NCI-H526 (cell line): Measurements from ENCODE around the gene PSMD14.

Experiments
- DNase-seq, 2 experiments: peaks; one replicate each; lab custom pipeline; 2025; lab: John Stamatoyannopoulos, UW

PSMD14 gene

DNA sequence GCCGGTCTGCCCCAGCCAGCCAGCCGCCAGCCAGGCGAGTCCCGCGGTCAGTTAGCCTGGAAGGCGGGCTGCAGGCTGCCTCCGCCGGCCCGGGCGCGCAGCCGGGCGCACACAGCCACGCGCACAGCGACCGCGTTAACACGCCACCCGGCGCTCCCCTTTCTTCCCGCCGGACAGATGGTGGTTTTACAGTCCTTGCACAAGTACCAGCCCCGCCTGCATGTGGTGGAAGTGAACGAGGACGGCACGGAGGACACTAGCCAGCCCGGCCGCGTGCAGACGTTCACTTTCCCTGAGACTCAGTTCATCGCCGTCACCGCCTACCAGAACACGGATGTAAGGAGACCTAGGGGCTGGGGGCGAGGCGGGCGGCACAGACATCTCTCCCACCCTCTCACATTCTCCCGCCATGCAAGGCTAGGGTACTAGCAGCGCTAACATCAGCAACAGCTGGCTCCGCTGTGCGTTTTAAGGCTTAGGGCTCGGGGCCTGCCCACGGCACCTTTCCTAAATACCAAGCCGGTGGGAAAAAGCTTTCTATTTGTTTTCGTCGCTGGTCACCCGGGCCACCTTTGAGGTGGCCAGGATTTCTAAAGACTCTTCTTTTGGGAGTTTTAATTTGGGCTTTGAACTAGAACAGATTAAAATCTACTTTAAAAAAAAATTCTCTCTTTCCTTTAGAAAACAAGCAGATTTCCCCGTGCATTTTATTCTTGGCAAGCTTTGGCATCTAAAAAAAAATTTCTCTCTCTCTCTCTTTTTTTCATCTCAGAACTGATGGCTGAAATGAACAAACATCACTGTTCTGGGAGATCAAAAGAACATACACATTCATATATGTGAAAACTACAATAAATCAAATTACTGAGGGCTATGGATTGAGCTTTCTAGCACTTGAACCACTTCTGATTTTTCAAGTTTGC, 110.8 kb downstream of the PSMD14 start:
- DNase-seq: peak; percentile 68 to 70

DNA sequence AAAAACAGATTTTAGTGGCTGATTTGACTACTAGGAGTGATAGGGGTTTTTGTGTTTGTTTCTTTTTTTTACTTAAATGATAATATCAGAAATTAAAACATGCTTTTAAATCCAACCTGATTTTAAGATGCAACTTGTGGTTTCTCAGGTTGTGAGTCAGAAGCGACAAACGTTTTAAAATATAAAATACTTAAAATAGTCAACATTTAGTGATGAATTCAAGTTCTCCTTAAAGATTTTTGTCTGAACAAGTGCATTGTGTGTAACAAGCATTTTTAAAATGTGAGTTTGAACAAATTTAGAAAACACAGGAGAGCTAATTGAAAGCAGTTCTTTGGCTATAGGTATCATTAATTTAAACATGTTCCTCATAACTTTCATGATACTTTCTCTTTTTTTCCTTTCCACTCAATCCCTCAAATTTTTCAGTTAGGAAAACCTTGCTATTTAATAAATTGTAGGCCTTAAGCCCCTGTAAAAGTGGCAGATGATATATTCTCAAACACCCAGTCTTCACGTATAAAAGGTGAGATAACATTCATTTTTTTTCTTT, 111.5 kb downstream of the PSMD14 start:
- no peak for DNase-seq

GRCh38 chr2:161420406-161421074, 112.3 kb downstream of the PSMD14 start:
- no peak for DNase-seq

- no peak for DNase-seq
Observed at GRCh38 chr2:161421686-161422085, 113.5 kb downstream of the PSMD14 start.

GRCh38 chr2:161422816-161423403, 114.7 kb downstream of the PSMD14 start:
- DNase-seq: no peak

DNA sequence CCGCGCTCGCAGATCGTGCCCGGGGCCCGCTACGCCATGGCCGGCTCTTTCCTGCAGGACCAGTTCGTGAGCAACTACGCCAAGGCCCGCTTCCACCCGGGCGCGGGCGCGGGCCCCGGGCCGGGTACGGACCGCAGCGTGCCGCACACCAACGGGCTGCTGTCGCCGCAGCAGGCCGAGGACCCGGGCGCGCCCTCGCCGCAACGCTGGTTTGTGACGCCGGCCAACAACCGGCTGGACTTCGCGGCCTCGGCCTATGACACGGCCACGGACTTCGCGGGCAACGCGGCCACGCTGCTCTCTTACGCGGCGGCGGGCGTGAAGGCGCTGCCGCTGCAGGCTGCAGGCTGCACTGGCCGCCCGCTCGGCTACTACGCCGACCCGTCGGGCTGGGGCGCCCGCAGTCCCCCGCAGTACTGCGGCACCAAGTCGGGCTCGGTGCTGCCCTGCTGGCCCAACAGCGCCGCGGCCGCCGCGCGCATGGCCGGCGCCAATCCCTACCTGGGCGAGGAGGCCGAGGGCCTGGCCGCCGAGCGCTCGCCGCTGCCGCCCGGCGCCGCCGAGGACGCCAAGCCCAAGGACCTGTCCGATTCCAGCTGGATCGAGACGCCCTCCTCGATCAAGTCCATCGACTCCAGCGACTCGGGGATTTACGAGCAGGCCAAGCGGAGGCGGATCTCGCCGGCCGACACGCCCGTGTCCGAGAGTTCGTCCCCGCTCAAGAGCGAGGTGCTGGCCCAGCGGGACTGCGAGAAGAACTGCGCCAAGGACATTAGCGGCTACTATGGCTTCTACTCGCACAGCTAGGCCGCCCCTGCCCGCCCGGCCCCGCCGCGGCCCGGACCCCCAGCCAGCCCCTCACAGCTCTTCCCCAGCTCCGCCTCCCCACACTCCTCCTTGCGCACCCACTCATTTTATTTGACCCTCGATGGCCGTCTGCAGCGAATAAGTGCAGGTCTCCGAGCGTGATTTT, 115.5 kb downstream of the PSMD14 start:
- no peak for DNase-seq

DNA sequence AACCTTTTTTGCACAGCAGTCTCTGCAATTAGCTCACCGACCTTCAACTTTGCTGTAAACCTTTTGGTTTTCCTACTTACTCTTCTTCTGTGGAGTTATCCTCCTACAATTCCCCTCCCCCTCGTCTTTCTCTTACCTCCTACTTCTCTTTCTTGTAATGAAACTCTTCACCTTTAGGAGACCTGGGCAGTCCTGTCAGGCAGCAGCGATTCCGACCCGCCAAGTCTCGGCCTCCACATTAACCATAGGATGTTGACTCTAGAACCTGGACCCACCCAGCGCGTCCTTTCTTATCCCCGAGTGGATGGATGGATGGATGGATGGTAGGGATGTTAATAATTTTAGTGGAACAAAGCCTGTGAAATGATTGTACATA, 116.2 kb downstream of the PSMD14 start:
- no peak for DNase-seq

GRCh38 chr2:161424891-161425727, 116.9 kb downstream of the PSMD14 start:
- no peak for DNase-seq

- no peak for DNase-seq
Observed at GRCh38 chr2:161425728-161426454, 117.7 kb downstream of the PSMD14 start.

- DNase-seq: no peak
Observed at GRCh38 chr2:161426455-161426921, 118.3 kb downstream of the PSMD14 start.

GRCh38 chr2:161426922-161427663, 118.9 kb downstream of the PSMD14 start:
- no peak for DNase-seq

DNA sequence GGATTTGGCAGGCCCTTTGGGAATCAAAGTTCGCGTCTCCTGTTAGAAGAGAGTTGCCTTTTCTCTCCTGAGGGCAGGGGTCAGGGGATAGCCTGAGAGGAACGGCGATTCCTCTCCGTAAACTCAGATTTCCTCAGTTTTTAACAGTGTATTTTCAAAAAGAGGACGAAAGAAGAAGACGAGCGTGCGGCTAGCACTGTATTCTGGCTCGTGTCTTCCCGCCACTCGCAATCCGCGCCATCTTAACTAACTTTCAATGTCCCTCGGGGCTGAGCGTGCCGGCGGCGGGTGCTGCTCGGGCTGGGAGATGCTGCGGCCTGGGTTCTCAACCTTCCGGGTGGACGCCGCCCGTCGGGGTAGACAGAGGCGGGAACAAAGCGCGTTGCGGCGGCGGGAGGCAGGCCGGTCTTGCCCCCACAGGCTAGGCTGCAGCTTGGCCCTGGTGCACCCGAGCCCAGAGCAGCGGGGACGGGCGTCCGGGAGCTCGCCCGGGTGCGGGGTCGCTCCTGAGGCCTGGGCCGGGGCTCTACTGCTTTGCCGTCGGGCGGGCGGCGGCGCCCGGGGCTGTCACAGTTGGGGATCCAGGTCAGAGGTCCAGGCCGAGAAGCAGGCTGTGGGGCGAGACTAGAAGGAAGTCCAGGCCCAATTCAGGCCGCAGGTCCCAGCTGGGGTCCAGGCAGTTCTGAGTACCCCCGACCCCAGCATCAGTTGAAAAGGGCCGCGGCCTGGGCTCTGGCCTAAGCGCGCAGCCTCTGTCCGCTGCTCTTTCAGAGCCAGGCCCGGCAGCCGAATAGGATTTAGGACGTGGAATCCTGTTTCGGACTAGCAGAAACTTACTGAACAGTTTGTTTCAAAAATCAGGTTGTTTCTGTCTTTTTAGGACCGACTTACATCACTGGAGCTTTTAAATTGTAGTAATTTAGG, 119.7 kb downstream of the PSMD14 start:
- DNase-seq: no peak

DNA sequence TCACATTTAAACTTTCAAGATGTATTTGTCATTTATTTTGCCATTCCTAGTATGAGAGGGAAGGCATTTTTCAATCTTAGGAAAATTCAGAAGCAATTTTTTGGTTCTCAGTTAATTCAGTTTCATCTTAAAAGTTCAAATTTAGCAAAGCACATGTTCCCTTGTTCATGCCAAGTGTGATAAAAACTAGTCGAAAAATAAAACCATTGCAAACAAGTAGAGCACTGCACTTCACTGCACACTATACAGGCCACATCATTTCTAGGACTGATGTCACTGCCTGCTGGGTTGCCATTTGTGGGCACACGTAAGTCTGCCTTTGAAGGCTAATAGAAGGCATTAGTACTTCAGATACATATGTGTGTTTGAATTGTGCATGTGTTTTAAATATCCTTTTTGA, 122.2 kb downstream of the PSMD14 start:
- no peak for DNase-seq

DNA sequence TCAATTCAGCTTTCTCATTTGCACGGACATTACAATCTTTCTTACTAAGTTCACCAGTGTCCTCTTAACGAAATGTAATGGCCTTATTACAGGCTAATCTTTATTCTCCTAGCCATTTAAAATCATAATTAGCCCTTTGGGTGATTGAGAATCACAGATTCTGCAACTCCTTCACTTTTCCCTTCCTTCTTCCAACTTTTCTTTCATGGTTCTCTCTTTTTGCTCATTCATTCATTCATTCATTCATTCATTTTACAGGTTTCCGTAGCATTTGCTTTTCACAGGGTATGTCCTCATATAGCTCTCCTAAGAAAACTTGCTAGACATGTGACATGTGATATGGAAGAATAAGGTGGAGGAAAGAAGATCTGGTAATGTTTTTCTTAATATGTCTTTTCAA, 123.9 kb downstream of the PSMD14 start:
- DNase-seq: no peak

DNA sequence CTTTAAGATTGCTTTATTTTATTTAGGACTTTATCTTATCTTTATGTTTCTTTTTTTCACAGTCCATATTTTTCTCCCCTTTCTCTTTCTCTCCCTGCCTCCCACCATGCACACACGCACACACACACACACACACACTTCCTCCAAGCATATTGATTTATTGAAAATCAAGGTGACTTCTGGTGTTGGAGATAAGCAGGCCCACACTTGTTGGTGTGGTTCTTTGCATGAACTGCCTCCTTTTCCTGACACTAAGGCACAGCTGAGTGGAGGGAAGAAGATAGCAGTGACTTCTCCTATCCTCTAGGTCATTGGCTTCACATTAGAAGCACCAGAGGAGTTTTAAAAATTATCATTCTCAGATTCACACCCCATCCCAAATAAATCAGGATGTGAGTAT, 125.9 kb downstream of the PSMD14 start:
- no peak for DNase-seq

DNA sequence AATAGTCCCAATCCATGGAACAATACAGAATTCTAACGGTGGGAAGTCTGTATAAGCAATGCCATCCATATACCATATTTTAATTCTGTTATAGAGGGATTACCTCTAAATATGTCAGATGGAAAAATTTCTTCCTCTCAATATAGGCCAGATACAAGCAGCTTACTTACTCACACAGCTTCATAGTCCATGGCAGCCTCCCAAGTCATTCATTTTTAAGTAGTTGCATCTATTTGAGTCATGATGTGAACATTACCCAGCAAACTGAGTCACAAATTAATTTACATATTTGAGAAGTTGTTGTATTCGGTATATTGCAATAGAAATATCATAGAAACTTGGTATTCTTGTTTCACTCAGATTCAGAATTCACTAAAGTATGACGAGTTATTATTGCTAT, 128.2 kb downstream of the PSMD14 start:
- DNase-seq: no peak

- no peak for DNase-seq
Observed at GRCh38 chr2:161438598-161438997, 130.4 kb downstream of the PSMD14 start.

DNA sequence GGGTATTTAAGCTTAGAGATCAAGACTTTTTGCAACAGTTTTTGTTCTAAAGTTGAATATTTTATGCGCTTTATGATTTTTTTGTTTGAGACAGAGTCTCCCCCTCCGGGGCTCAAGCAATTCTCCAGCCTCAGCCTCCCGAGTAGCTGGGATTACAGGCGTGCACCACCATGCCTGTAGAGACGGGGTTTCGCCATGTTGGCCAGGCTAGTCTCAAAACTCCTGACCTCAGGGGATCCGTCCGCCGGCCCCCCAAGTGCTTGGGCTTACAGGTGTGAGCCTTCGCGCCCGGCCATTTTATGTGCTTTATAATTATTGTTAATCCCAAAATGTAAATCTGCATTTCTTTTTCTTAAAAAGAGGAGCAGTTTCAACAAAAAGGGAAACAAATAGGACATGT, 136.9 kb downstream of the PSMD14 start:
- DNase-seq: no peak
